Ovary (tissue), 3 donors: ENCODE measurements around the gene DAPK3.

Experiments used
- EP300 ChIP-seq: sonication (generic); formaldehyde crosslinking; IDR thresholded peaks from one replicate; pipeline ENCODE4 v1.6.1; 2017; ENCODE audit warnings: antibody characterized with exemption
- TF ChIP-seq, protein P1 (sequence below), 3 donors: fragments of 450-650 bp in 2 of 3; fragments of 200-600 bp in 1 of 3; IDR thresholded peaks; one replicate each; pipeline versions ENCODE4 v1.5.1 to v1.8.0; 2016 to 2022; ENCODE audit warnings: antibody characterized with exemption in 3 of 3, mild to moderate bottlenecking in 1 of 3
- donor health status: DM: no; HTN: no; CAD: no.

DNA sequence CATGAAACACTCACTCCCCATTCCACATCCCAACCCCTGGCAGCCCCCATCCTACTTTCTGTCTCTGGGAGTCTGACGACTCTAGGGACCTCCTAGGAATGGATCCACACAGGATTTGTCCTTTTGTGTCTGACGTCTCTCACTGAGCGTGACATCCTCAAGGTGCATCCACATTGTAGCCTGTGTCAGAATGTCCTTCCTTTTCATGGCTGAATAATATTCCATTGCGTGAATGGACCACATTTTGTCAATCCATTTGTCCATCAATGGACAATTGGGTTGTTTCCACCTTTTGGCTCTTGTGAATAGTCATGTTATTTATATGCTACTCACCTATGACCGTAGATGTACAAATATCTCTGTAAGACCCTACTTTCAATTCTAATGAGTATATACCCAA is 54.9 kb downstream of the DAPK3 start:
- TF ChIP-seq, protein P1, sequence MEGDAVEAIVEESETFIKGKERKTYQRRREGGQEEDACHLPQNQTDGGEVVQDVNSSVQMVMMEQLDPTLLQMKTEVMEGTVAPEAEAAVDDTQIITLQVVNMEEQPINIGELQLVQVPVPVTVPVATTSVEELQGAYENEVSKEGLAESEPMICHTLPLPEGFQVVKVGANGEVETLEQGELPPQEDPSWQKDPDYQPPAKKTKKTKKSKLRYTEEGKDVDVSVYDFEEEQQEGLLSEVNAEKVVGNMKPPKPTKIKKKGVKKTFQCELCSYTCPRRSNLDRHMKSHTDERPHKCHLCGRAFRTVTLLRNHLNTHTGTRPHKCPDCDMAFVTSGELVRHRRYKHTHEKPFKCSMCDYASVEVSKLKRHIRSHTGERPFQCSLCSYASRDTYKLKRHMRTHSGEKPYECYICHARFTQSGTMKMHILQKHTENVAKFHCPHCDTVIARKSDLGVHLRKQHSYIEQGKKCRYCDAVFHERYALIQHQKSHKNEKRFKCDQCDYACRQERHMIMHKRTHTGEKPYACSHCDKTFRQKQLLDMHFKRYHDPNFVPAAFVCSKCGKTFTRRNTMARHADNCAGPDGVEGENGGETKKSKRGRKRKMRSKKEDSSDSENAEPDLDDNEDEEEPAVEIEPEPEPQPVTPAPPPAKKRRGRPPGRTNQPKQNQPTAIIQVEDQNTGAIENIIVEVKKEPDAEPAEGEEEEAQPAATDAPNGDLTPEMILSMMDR (IDR thresholded peaks at IDR 0.05), result no peak
- TF ChIP-seq EP300, result no peak
